Hematopoietic multipotent progenitor cell treated with erythropoietin and hydrocortisone succinate and interleukin-3 and kit ligand, for 8 days (in vitro differentiated cells): Measurements from ENCODE around the gene PPIG.
"Not testable (repeated sequence)": the region's sequence is repeated elsewhere in the genome, so short reads cannot be mapped to it uniquely, and the experiment has no call there.

Experiments used
- DNase-seq: peaks from one replicate; pipeline ENCODE4 v3.0.0-alpha.2; 2015

PPIG gene

DNA sequence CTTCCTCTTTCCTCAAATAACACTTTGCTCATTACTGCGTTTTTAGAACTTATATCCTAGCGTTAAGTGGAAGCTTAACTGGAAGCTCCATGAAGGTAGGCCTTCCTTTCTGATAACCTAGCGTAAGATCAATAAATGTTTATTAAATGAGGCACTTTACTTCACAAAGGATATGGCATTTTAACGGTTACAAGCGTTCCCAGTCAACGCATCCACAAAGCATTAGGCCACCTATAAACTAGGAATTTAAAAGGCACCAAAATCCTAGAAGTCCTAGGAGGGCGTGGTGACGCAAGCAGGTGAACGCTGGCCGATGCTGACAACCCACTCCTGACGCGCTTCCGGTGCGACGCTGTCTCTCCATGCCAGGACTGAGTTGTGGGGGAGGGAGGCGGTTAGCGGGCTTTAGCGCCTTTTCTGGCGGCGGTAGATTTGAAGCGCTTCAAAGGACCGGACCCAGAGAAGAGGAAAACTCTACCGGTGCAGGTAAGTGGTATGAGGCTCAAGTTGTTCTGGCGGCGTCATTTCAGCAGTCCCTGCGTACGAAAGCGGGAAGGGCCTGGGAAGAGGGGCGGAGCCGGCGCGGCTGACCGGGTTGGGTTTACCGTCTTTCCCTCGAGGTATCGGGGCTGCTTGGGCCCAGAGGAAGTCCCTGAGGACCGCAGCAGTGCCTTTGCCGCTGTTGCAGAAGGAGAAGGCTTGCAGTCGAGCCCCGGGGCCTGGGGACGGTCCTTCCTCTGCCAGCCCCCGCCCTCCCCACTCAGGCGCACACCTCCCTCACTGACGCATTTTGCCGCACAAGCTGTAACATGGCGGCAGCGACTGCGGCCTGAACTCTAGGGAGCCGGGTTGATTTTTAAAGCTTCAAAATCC lies at the start of gene PPIG:
Gene PPIG (plus strand): TSS at position 347 of the 873 bp plus-strand sequence. CDS start 19,691 bp downstream, outside the sequence.
- DNase-seq: peak; percentile 96

DNA sequence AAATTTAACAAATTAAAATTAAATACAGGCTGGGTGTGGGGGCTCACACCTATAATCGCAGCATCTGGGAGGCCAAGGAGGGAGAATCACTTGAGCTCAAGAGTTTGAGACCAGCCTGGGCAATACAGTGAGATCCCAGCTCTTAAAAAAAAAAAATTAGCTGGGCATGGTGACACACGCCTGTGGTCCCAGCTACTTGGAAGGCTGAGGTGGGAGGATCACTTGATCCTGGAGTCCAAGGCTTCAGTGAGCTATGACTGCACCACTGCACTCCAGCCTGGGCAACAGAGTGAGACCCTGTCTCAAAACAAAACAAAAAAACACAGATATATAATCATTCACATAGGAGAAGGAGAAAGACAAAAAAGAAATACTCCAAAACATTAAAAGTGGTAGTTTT lies 44.7 kb upstream of the PPIG start:
- not testable (repeated sequence) for DNase-seq

GRCh38 chr2:169540146-169540545 lies 44.0 kb upstream of the PPIG start:
- DNase-seq: peak; percentile 71

DNA sequence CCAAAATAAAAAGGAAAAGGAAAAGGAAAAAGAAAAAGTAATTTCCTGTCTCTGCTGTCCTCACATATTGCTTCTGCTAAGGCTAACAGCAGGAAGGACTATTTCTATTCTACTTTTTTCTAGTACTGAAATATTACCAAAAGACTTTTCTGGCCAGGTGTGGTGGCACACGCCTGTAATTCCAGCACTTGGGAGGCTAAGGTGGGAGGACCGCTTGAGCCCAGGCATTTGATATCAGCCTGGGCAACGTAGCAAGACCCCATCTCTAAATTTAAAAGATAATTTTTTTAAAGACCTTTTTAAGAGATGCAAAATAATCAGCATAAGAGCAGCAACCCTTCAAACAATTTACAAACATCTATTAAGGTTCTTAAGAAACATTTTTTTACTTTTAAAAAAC lies 41.7 kb upstream of the PPIG start:
- no peak for DNase-seq

GRCh38 chr2:169546756-169547155 lies 37.4 kb upstream of the PPIG start:
- no peak for DNase-seq

DNA sequence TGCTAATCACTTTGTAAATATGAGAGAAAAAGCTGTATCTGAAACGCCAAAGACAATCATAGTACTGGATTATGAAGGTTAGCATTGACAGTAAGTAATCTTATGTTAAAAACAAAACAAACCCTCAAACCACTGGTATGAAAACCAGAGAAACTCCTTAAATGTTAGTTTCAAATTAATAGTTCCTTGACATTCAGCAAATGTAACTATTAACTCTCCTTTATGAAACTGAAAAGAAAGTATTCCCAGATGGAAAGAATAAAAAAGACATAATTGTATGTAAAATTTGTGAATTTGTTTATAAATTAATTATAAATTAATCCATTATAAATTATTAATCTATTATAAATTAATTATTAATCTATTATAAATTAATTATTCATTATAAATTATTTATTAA lies 22.8 kb upstream of the PPIG start:
- DNase-seq: no peak

DNA sequence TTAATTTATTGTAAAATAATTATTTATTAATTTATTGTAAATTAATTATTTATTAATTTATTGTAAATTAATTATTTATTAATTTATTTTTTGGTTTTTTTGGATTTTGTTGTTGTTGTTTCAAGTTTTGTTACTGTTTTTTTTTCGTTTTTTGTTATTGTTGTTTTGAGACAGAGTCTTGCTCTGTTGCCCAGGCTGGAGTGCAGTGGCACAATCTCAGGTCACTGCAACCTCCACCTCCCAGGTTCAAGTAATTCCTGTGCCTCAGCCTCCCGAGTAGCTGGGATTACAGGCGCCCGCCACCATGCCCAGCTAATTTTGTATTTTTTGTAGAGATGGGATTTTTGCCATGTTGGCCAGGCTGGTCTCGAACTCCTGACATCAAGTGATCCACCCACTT lies 22.1 kb upstream of the PPIG start:
- DNase-seq: not testable (repeated sequence)

- DNase-seq: no peak
Measured at GRCh38 chr2:169562519-169562918, 21.6 kb upstream of the PPIG start.

DNA sequence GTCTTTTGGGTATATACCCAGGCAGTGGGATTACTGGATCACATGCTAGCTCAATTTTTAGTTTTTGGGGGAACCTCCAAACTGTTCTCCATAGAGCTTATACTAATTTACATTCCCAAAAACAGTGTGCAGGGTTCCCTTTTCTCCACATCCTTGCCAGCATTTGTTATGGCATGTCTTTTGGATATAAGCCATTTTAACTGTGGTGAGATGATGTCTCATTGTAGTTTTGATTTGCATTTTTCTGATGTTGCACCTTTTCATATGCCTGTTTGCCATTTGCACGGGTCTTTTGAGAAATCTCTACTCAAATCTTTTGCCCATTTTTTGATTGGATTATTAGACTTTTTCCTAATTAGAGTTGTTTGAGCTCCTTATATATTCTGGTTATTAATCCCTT lies 18.5 kb upstream of the PPIG start:
- no peak for DNase-seq

- no peak for DNase-seq
Measured at GRCh38 chr2:169569948-169570347, 14.2 kb upstream of the PPIG start.

DNA sequence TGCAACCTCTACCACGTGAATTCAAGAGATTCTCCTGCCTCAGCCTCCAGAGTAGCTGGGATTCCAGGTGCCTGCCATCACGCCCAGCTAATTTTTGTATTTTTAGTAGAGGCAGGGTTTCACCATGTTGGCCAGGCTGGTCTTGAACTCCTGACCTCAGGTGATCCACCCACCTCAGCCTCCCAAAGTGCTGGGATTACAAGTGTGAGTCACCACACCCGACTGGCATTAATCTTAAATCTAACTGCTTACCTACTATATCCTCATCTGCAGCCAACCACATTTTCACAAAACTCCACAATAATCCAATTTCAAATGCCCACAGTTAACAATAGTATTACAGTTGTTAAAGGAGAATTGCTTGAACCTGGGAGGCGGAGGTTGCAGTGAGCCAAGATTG lies 13.4 kb upstream of the PPIG start:
- not testable (repeated sequence) for DNase-seq

GRCh38 chr2:169571571-169571970 lies 12.6 kb upstream of the PPIG start:
- DNase-seq: no peak

GRCh38 chr2:169572189-169572588 lies 12.0 kb upstream of the PPIG start:
- DNase-seq: no peak

DNA sequence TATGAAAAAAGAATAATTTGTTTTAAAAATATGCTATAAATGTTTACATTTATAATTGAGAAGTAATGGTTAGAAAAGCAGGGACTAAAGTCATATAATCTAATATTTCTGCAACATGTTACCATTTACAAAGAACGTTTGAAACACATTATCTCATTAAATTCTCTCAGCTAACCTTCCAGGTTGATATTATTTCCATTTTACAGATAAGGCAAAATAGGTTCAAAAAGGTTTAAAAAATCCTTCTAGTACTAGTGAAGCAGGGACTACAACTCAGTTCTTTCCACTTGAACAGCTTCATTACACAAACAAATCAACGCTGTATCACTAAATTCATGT lies 11.4 kb upstream of the PPIG start:
- no peak for DNase-seq

- DNase-seq: peak; percentile 97
Measured at GRCh38 chr2:169573160-169573973, 10.8 kb upstream of the PPIG start, which contains the start of gene FASTKD1. TSS of gene FASTKD1 (minus strand) at chr2:169573865. CDS start at chr2:169572029, 1,836 bp downstream.

DNA sequence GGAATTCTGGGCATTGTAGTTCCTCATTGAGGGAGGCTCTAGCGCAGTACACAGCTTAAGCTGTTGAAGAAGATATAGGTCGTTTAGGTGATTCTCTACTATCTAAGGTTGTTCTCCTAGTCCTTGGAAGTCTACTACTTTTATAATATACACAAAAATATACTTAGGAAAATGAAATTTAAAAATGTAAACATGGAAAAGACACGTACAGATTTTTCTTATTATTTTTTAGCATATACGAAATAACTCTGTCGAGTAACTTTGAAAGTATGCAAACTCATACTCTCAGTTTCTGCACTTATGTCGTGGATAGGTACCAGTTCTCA lies 10.2 kb upstream of the PPIG start:
- DNase-seq: no peak

DNA sequence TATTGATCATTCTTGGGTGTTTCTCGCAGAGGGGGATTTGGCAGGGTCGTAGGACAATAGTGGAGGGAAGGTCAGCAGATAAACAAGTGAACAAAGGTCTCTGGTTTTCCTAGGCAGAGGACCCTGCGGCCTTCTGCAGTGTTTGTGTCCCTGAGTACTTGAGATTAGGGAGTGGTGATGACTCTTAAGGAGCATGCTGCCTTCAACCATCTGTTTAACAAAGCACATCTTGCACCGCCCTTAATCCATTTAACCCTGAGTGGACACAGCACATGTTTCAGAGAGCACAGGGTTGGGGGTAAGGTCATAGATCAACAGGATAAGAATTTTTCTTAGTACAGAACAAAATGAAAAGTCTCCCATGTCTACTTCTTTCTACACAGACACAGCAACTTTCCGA lies 9.6 kb upstream of the PPIG start:
- not testable (repeated sequence) for DNase-seq

DNA sequence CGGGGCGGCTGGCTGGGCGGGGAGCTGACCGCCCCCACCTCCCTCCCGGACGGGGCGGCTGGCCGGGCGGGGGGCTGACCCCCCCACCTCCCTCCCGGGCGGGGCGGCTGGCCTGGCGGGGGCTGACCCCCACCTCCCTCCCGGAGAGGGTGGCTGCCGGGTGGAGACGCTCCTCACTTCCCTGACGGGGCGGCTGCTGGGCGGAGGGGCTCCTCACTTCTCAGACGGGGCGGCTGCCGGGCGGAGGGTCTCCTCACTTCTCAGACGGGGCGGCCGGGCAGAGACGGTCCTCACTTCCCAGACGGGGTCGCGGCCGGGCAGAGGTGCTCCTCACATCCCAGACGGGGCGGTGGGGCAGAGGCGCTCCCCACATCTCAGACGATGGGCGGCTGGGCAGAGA lies 8.9 kb upstream of the PPIG start:
- DNase-seq: not testable (repeated sequence)

DNA sequence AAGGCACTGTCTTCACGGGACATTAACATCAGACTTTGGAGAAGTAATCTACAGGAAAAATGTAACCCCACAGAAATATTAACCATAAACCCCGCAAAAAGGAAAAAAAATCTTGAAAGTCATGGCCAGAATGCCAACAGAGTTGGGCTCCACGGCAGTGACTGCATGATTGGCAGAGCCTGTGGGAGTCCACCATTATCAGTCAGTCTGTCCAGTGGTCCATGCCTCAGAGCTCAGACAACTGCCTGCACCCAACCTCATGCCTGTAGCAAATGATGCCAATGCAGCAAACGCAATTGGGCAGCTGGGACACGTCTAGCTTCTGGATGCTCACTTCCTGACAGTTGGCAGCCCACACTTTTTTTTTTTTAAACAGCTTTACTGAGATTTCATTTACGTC lies 5.1 kb upstream of the PPIG start:
- DNase-seq: no peak

- DNase-seq: not testable (repeated sequence)
Measured at GRCh38 chr2:169582552-169583266, 1.4 kb upstream of the PPIG start.

DNA sequence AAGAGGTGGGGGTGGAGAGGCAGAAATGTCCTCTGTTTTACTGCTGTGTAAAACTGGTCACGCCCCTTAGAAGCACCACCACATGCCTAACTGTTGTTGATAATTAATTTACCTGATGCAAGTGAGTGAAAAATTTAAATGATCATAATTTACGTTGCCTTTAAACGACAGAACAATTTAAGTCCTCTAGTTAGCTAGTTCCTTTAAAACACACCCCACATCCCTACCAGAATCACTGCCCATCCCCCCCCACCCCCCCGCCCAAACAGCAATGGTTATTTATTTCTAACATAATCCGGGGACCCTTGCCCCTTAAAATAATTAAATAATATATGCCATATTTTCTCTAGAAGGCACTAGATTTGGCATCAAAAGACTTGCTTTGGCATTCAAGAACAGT lies 633 bp upstream of the PPIG start:
- DNase-seq: no peak

DNA sequence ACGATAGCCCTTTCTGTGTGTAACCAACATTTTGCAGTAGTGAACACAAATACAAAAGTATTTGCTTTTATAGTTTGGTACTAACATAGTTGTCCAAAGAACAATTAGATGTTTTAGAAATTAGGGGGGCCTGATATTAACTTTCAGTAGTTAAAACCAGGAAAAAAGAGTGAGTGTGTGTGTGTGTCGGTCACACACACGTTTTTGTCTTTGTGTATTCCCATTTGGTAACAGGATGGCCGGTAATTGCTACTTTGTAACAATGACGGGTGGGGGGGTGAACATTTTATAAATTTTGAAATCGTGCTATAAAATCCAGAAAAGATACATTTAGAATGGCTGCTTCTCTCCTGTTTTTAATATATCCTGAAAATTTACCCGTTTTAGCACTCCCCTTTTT lies 1.5 kb downstream of the PPIG start:
- DNase-seq: no peak

- DNase-seq: no peak
Measured at GRCh38 chr2:169590804-169591203, 6.7 kb downstream of the PPIG start.

DNA sequence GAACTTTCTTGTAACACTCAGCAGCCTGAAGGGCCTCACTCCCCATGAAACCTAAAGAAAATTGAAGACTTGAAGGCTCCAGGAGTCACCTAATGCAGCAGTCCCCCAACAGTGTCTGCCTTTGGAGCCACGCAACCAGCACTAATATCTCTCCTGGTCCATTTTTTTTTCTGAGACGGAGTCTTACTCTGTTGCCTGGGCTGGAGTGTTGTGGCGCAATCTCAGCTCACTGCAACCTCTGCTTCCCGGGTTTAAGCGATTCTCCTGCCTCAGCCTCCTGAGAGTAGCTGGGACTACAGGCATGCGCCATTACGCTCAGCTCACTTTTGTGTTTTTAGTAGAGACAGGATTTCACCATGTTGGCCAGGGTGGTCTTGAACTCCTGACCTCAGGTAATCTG lies 12.4 kb downstream of the PPIG start:
- DNase-seq: not testable (repeated sequence)
